Thymus (tissue), 11 donors: ENCODE results near the gene CERCAM. TPM values are rescaled to one million over a fixed set of nuclear protein-coding genes. Genes with fewer than 3 reads are reported as not detected.
A peak's percentile ranks its signal among the peaks of the same experiment; 100 is the strongest.
"Not testable (repeated sequence)": the region's sequence is repeated elsewhere in the genome, so short reads cannot be mapped to it uniquely, and the experiment has no call there.

Experiments
- DNase-seq, 9 donors: peaks; one replicate each; pipeline ENCODE4 v3.0.0-alpha.2; 2013; ENCODE audit warnings: low spot score in 9 of 9, low read depth in 6 of 9, missing footprints in 1 of 9
- H3K27ac ChIP-seq, 2 donors: one replicate each; pipeline ENCODE4 v1.5.1; 2013; ENCODE audit warnings: control low read depth in 1 of 2, low read depth in 1 of 2, low read length in 1 of 2, mild to moderate bottlenecking in 1 of 2, moderate library complexity in 1 of 2
- H3K27me3 ChIP-seq, 2 donors: one replicate each; pipeline ENCODE4 v1.5.1; 2013; ENCODE audit warnings: low read length in 1 of 2; ENCODE audit not compliant: control insufficient read depth in 2 of 2, insufficient read depth in 1 of 2
- H3K36me3 ChIP-seq, 2 donors: one replicate each; pipeline ENCODE4 v1.5.1; 2013; ENCODE audit warnings: low read length in 1 of 2, mild to moderate bottlenecking in 1 of 2, moderate library complexity in 1 of 2; ENCODE audit not compliant: control insufficient read depth in 2 of 2, insufficient read depth in 2 of 2
- H3K4me1 ChIP-seq, 2 donors: one replicate each; pipeline ENCODE4 v1.5.1; 2013; ENCODE audit warnings: low read length in 2 of 2; ENCODE audit not compliant: control insufficient read depth in 2 of 2, insufficient read depth in 2 of 2
- H3K4me3 ChIP-seq, 2 donors: one replicate each; pipeline ENCODE4 v1.5.1; 2013; ENCODE audit warnings: low read length in 2 of 2, control low read depth in 1 of 2, mild to moderate bottlenecking in 1 of 2
- H3K9me3 ChIP-seq, 2 donors: one replicate each; pipeline ENCODE4 v1.5.1; 2013; ENCODE audit warnings: low read length in 1 of 2, mild to moderate bottlenecking in 1 of 2; ENCODE audit not compliant: control insufficient read depth in 2 of 2, insufficient read depth in 1 of 2
- WGBS: extraction: QIAGEN DNeasy Blood & Tissue Kit; methylation state at CpG from one replicate; pipeline ENCODE4 v1.1.7; 2013; 5-methylcytosine and 5-hydroxymethylcytosine counted together
- polyA plus RNA-seq: library from polyadenylated mRNA; stranded (reverse); fragments of 200-250 nt; gene quantifications from one replicate; pipeline ENCODE4 v1.2.3, GENCODE V29; 2013
- total RNA-seq: library from RNA; stranded (reverse); fragments of 120-200 nt; gene quantifications from one replicate; pipeline ENCODE4 v1.2.4, GENCODE V29; 2013
- donor health status: healthy.

CERCAM gene
- total and polyA plus RNA-seq, 2 donors: 2.3 to 3.1 TPM

- Histone ChIP-seq H3K9me3 (peaks cover 0 to 4% of the 10 kb centered on the region in 2 donors), H3K27me3 (peaks cover 23 to 91% of the 10 kb centered on the region in 2 donors), H3K4me3 (no peak overlapping the region), H3K36me3 (no peaks in the 10 kb centered on the region), H3K27ac (no peak overlapping the region), H3K4me1 (no peaks in the 10 kb centered on the region)
- WGBS: 16% methylated on average over 13 of the region's 13 CpGs
- DNase-seq: peak in 4 of 9 donors; percentile 6 to 52 (median 31)
Measured at GRCh38 chr9:128412120-128412790, 8.4 kb upstream of the CERCAM start.

- H3K36me3 ChIP-seq, H3K27ac ChIP-seq, H3K9me3 ChIP-seq, H3K4me3 ChIP-seq, DNase-seq, H3K4me1 ChIP-seq: not testable (repeated sequence)
- 92% methylated on average over 13 of the region's 13 CpGs for WGBS
- peaks cover 17 to 92% of the 10 kb centered on the region in 2 donors for H3K27me3 ChIP-seq
Measured at GRCh38 chr9:128413728-128414127, 6.9 kb upstream of the CERCAM start.

GRCh38 chr9:128414461-128414860 lies 6.2 kb upstream of the CERCAM start:
- WGBS: 74% methylated on average over 3 of the region's 3 CpGs
- peaks cover 13 to 92% of the 10 kb centered on the region in 2 donors for H3K27me3 ChIP-seq
- H3K4me1 ChIP-seq: peaks cover 0 to 6% of the 10 kb centered on the region in 2 donors
- peaks cover 0 to 5% of the 10 kb centered on the region in 2 donors for H3K9me3 ChIP-seq
- no peak for DNase-seq
- no peak overlapping the region for H3K4me3 ChIP-seq
- no peak overlapping the region for H3K27ac ChIP-seq
- no peaks in the 10 kb centered on the region for H3K36me3 ChIP-seq

- Histone ChIP-seq H3K27ac (no peak overlapping the region), H3K4me3 (no peak overlapping the region), H3K4me1 (peaks cover 3 to 11% of the 10 kb centered on the region in 2 donors), H3K36me3 (no peaks in the 10 kb centered on the region), H3K27me3 (peaks cover 15 to 92% of the 10 kb centered on the region in 2 donors), H3K9me3 (peaks cover 0 to 8% of the 10 kb centered on the region in 2 donors)
- WGBS: 85% methylated on average over 2 of the region's 2 CpGs
- no peak for DNase-seq
Measured at GRCh38 chr9:128415281-128415680, 5.4 kb upstream of the CERCAM start.

- no peak overlapping the region for H3K27ac ChIP-seq
- H3K9me3 ChIP-seq: peaks cover 0 to 8% of the 10 kb centered on the region in 2 donors
- WGBS: 79% methylated on average over 6 of the region's 6 CpGs
- no peak overlapping the region for H3K4me3 ChIP-seq
- H3K27me3 ChIP-seq: peaks cover 22 to 91% of the 10 kb centered on the region in 2 donors
- no peak for DNase-seq
- peaks cover 3 to 14% of the 10 kb centered on the region in 2 donors for H3K4me1 ChIP-seq
- no peaks in the 10 kb centered on the region for H3K36me3 ChIP-seq
Measured at GRCh38 chr9:128416014-128416413, 4.6 kb upstream of the CERCAM start.

- 52% methylated on average over 6 of the region's 6 CpGs for WGBS
- Histone ChIP-seq H3K9me3 (peaks cover 0 to 8% of the 10 kb centered on the region in 2 donors), H3K36me3 (no peaks in the 10 kb centered on the region), H3K4me3 (no peak overlapping the region), H3K27me3 (peaks cover 27 to 91% of the 10 kb centered on the region in 2 donors), H3K27ac (no peak overlapping the region), H3K4me1 (peaks cover 7 to 19% of the 10 kb centered on the region in 2 donors)
- no peak for DNase-seq
Measured at GRCh38 chr9:128416432-128417019, 4.1 kb upstream of the CERCAM start.

GRCh38 chr9:128419061-128419925 lies 1.4 kb upstream of the CERCAM start:
- peaks cover 29 to 91% of the 10 kb centered on the region in 2 donors for H3K27me3 ChIP-seq
- peaks cover 7 to 22% of the 10 kb centered on the region in 2 donors for H3K4me1 ChIP-seq
- 16% methylated on average over 28 of the region's 28 CpGs for whole genome bisulfite sequencing
- DNase-seq: no peak
- H3K4me3 ChIP-seq: no peak overlapping the region
- no peak overlapping the region for H3K27ac ChIP-seq
- H3K9me3 ChIP-seq: peaks cover 0 to 5% of the 10 kb centered on the region in 2 donors
- H3K36me3 ChIP-seq: no peaks in the 10 kb centered on the region

GRCh38 chr9:128420060-128420650 lies 502 bp upstream of the CERCAM start:
- WGBS: 1% methylated on average over 59 of the region's 59 CpGs
- H3K9me3 ChIP-seq: peaks cover 0 to 5% of the 10 kb centered on the region in 2 donors
- peaks cover 7 to 22% of the 10 kb centered on the region in 2 donors for H3K4me1 ChIP-seq
- H3K27me3 ChIP-seq: peaks cover 29 to 82% of the 10 kb centered on the region in 2 donors
- H3K4me3 ChIP-seq: peak overlapping the region; percentile 22 to 75
- no peak overlapping the region for H3K27ac ChIP-seq
- DNase-seq: peak in 4 of 9 donors; percentile 27 to 59 (median 40)
- H3K36me3 ChIP-seq: no peaks in the 10 kb centered on the region
